ENCODE measurements around the gene DPEP3. TPM values are rescaled to one million over a fixed set of nuclear protein-coding genes. Genes with fewer than 3 reads are reported as not detected.

DPEP3 gene, protein sequence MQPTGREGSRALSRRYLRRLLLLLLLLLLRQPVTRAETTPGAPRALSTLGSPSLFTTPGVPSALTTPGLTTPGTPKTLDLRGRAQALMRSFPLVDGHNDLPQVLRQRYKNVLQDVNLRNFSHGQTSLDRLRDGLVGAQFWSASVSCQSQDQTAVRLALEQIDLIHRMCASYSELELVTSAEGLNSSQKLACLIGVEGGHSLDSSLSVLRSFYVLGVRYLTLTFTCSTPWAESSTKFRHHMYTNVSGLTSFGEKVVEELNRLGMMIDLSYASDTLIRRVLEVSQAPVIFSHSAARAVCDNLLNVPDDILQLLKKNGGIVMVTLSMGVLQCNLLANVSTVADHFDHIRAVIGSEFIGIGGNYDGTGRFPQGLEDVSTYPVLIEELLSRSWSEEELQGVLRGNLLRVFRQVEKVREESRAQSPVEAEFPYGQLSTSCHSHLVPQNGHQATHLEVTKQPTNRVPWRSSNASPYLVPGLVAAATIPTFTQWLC
- under 1 TPM in 1 of 2 experiments, not detected in 1; 0.14 TPM for total RNA-seq

DNA sequence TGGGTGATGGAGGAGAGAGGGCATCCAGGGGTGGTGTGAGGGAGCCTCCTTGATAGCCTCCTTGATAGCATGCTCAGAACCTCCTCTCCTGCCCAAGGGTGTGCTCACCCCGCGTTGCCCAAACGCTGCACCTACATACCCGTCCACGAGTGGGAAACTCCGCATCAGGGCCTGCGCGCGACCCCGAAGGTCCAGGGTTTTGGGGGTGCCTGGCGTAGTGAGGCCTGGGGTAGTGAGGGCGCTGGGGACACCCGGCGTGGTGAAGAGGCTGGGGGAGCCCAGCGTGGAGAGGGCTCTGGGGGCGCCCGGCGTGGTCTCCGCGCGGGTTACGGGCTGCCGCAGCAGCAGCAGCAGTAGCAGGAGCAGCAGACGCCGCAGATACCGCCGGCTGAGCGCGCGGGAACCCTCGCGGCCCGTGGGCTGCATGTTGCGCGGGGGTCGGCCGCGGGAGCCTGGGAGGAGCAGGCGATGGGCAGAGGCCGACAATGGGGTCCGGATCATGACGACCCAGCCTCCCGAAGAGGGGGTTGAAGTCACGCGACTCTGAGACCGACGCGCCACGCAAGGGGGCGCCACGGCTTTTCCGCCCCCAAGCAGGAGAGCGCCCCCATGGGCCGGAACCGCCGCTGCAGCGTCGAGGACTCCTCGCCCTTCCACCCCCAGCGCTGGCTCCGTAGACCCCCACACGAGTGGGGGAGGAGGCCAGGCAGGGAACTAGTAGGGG lies at the start of gene DPEP3:
DPEP3 (minus strand) TSS at position 545 of the 724 bp plus-strand sequence; CDS start at position 426, 119 bp downstream.

DNA sequence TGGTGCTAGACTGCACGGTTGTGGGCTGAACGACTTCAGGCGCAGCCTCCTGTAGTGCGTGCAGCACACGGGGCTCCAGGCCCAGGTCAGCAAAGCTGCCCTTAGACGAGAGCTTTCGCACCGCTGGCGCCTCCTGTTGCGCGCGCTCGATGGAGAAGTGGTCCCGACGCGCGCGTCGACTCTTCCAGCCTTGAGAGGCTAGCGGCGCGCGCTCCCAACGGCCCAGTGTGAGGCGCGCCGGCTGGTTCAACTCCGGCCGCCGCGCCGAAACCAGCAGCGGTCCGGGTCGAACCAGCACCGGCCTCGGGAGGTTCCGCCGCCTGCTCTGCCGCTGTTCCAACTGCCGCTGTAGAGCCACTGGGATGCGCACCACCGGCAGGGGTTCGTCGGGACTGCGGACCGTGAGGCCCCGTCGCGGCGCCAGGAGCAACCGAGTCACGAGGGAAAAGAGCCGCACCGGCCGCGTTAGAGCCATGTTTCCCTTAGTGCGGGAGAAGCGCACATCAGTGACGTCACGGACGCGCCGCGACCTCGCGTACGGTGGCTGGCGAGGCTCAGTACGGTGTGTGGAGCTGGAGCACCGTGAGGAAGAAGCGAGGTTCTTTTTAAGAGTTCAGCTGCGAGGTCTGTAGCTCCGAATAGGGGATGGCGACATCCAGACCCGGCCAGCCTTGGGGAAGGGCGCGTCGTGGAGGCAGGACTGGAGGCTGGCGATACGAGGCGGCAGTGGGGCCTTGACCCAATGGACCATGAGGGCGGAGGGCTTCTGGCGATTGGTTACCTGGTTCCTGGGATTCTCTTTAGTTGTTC lies 42.6 kb upstream of the DPEP3 start, which contains the start of the genes DDX28 and DUS2:
DDX28 (minus strand) TSS at position 505 of the 810 bp plus-strand sequence; CDS start at position 475, 30 bp downstream.
DUS2 (plus strand) TSS at position 557 of the 810 bp plus-strand sequence. CDS start 14,740 bp downstream, outside the sequence.

DNA sequence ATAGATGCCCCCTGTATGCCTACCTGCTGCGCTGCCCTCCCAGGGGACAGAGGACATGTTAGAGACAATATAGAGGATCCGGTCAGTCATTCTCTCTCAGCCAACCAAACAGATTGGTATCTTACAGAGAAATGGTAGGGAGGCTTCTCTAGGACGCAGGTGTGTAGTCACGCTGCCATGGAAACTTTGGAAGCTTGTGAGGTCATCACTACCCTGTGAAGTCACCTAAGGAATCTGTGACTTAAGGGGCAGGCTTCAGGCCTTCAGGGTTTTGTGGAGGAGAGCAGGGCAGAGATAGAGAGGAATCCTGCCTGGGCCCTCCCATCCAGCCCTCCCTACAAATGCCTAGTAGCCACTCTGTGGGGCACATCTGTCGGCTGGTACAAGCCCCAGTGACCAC lies 35.4 kb upstream of the DPEP3 start, which contains the start of gene DPEP2NB:
DPEP2NB (minus strand) TSS at position 231 of the 400 bp plus-strand sequence; CDS start at position 90, 141 bp downstream.

DNA sequence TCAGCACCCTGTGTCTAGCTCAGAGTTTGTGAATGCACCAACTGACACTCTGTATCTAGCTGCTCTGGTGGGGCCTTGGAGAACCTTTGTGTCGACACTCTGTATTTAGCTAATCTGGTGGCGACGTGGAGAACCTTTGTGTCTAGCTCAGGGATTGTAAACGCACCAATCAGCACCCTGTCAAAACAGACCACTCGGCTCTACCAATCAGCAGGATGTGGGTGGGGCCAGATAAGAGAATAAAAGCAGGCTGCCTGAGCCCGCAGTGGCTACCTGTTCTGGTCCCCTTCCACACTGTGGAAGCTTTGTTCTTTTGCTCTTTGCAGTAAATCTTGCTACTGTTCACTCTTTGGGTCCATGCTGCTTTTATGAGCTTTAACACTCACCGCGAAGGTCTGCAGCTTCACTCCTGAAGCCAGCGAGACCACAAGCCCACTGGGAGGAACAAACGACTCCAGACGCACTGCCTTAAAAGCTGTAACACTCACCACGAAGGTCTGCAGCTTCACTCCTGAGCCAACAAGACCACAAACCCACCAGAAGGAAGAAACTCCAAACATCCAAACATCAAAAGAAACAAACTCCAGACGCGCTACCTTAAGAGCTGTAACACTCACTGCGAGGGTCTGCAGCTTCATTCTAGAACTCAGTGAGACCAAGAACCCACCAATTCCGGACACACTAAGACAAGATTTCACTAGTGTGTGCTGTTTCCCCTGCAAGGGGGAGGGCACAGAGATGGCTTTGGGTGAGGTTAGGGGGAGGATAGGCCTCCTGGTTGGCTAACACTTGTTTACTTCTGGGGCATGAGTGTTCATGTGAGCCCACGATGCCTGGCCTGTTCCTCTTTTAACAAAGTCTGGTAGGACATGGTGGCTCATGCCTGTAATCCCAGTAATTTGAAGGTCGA lies 18.7 kb upstream of the DPEP3 start, which contains the start of gene DPEP2:
DPEP2 (minus strand) TSS at position 706 of the 910 bp plus-strand sequence. CDS start 6,272 bp downstream, outside the sequence.

DNA sequence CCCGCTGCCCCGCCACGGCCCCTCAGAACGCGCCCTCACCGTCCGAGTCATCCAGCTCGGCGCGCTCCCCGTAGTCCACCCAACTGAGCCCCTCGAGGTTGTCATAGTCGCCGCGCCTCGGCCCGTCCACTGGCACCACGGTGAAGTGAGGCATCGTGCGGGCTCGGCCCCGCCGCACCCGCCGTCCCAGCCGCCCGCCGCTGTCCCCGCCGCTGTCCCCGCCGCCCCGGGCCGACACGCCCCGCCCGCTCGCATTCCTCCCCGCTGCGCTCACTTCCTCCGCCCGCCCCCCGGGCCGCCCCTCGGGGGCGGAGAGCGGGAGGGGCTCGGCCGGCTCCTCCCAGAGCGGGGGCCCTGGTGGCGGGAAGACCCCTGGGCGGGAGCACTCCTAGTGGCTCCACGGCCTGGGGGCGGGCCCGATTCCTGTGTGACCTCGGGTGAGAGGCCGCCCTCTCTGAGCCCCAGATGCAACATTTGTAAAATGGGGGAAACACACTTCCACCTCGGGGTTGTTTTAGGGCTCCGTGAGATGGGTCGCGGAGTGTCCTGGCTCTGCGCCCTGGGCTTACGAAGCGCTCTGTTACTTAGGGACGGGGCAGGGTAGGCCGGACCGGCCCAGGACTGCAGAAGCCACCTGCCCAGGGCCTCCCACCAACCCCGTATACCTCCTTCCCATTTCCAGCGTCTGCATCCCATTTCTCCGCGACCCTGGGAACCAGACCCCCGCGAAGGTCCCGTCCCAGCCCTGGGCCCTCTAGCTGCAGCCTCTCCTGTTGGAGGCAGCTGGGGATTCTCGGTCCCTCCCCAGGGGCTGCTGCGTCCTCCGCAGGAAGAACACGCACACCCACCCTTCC lies 11.7 kb downstream of the DPEP3 start, which contains the start of gene SLC12A4:
SLC12A4 (minus strand) TSS at position 238 of the 854 bp plus-strand sequence; CDS start at position 154, 84 bp downstream.

DNA sequence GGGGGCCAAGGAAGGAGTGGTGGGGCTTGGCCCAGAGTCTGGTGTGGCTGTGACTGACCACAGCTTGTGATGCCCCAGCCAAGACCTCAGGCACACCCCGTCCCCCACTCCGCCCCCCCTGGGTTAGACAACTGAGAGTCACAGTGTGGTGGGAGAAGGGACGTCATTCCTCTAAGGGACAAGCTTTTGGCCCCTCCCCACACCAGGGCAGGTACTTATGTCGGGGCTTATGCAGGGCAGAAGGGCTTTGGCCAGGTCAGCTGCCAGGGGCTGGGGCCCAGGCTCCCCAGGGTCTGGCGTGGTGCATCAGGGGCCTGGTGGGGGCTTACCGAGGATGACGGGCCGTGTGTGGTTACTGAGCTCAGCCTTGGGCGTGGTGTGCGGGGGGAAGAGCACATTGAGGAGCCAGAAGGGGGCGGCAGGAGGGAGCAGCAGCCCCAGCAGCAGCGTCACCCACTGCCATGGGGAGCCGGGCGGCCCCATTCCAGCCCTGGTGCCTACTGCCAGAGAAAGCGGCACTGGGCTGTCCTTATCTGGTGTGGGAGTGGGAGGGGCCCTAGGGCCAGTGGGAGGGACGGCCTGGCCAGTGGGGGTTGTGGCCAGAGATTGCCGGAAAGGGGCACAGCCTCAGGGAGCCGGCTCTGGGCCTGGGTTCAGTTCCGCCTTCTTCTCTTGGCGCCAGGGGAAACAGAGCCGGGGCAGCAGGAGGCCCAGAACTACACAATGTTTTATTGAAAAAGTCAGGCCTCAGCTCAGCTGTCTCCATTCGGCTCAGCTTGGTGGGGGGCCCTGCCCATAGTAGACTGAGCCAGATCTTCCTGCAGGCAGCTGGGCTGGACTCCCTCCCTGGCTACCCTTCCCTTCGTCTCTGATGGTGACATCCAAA lies 36.4 kb downstream of the DPEP3 start, which contains the start of gene LCAT:
LCAT (minus strand) TSS at position 502 of the 886 bp plus-strand sequence; CDS start at position 483, 19 bp downstream.

DNA sequence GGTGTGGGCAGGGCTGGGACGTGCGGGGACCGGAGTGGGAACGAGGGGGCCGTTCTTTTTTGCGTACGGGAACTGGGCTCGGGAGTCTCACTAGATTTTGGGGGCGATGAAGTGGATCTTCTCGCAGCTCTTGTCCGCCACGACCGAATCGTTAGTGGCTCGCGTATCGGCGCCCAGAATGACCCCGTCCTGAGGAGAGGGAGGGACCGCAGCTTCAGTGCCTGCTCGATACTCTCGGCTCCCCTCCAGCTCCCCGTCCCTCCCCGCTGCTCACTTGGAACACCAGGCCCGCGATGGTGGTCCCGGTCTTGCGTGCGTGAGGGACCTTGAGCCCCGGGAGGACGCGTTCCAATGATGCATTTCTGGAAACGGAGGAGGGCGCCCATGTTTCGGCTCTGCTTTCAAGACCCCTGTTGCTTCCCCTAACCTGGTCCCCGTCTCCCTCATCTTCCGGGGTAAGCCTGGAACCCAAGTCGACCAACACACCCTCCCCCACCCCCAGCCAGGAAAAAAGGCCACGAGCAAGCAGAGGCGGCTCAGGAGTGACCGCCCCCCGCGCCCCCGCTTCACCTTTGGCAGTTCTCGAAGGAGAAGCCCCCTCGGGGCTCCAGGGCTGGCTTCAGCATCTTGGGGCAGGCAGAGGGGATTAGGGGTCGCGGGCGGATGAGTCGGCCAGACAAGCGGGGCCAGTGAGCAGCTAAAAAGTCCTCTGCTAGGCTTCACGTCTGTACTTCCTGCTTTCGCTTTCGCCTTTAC lies 44.0 kb downstream of the DPEP3 start, which contains the start of gene PSMB10:
PSMB10 (minus strand) TSS at position 727 of the 756 bp plus-strand sequence; CDS start at position 626, 101 bp downstream.

DNA sequence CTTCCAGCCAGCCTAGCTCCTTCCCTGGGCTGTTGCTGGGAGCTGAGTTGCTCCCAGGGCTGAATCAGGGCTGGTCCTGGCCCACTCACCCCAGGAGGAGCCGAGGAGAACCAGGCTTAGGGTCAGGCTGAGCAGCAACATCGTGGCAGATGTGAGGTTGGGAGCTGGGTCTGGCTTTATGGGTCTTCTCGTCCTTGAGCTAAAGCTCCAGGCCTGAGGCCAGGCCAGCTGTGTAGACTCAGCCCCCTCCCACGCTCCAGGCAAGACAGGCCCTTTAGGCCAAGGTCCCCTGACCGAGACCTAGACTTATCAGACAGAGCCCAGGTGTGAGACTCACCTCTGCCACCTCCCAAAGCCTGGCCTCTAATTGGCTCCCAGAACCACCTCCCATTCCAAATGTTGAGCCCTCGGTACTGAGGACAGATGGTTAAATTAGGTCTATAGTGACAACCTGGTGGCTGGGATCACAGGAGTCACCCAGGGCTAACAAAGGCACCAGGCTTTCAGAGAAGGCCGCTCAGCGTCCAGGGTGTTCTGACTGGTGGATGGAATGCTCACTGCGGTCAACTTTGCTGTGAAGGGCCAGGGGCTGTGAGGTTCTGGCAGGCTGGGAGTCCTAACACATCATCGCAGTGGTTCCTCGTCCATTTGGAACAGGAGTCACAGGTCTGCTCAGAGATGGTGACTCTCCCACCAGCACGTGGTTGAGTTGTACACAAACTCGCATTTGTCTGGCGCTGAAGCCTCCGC lies 48.4 kb downstream of the DPEP3 start, which contains the start of gene CTRL:
CTRL (minus strand) TSS at position 151 of the 750 bp plus-strand sequence; CDS start at position 141, 10 bp downstream.

Other genes with a start within 250 kb of the DPEP3 start
- gene RANBP10, start 173.9 kb downstream of the DPEP3 start, total RNA-seq, result 10 to 100 TPM; 24.3 to 28.0 TPM
- gene TSNAXIP1, start 173.6 kb downstream of the DPEP3 start, total RNA-seq, result under 1 TPM; 0.35 to 0.51 TPM
- 10 to 100 TPM; 42.1 to 42.6 TPM for gene THAP11, start 138.2 kb downstream of the DPEP3 start, total RNA-seq
- gene NUTF2, start 133.6 kb downstream of the DPEP3 start, total RNA-seq, result 100 to 1,000 TPM in 1 of 2 experiments, 10 to 100 TPM in 1; 99.1 to 101 TPM
- 10 to 100 TPM; 55.1 to 62.1 TPM for gene CENPT, start 132.8 kb downstream of the DPEP3 start, total RNA-seq
- 100 to 1,000 TPM in 1 of 2 experiments, 10 to 100 TPM in 1; 95.0 to 104 TPM for gene EDC4, start 107.4 kb downstream of the DPEP3 start, total RNA-seq
- 1 to 10 TPM; 1.3 to 2.0 TPM for gene NRN1L, start 95.6 kb downstream of the DPEP3 start, total RNA-seq
- gene PSKH1, start 87.2 kb downstream of the DPEP3 start, total RNA-seq, result 10 to 100 TPM; 19.8 to 22.2 TPM
- gene CTRL, start 48.6 kb downstream of the DPEP3 start, total RNA-seq, result 1 to 10 TPM; 5.5 to 6.1 TPM
- gene PSMB10, start 43.6 kb downstream of the DPEP3 start, total RNA-seq, result 100 to 1,000 TPM; 247 to 259 TPM
- 10 to 100 TPM; 14.6 to 15.1 TPM for gene LCAT, start 36.4 kb downstream of the DPEP3 start, total RNA-seq
- 10 to 100 TPM; 31.3 to 32.2 TPM for gene SLC12A4, start 11.9 kb downstream of the DPEP3 start, total RNA-seq
- 10 to 100 TPM; 12.0 to 12.9 TPM for gene DPEP2, start 19.0 kb upstream of the DPEP3 start, total RNA-seq
- not detected for gene DPEP2NB, start 35.4 kb upstream of the DPEP3 start, total RNA-seq
- 10 to 100 TPM; 14.6 to 16.3 TPM for gene DDX28, start 42.7 kb upstream of the DPEP3 start, total RNA-seq
- gene DUS2, start 42.8 kb upstream of the DPEP3 start, total RNA-seq, result 10 to 100 TPM; 18.9 to 20.8 TPM
- 100 to 1,000 TPM; 116 to 117 TPM for gene NFATC3, start 104.9 kb upstream of the DPEP3 start, total RNA-seq

Data from activated naive CD4-positive, alpha-beta T cell treated with anti-CD3 and anti-CD28 coated beads, Interleukin-2, amount 10 ng/mL, durations not matched to agents 5 hours and 36 hours (primary cell).